HCT116 (cell line): ENCODE data around the gene BMP5. TPM values are rescaled to one million over a fixed set of nuclear protein-coding genes. Genes with fewer than 3 reads are reported as not detected.

Experiments
- ATAC-seq: fragments of 200-7000 bp; cut with Tn5 transposase; 2 replicates; pipeline ENCODE4 v1.9.1; 2020; ENCODE audit warnings: mild to moderate bottlenecking, moderate library complexity
- BruUV-seq: library from RNA; stranded (reverse); fragments of 400-500 nt; replicated peaks from 2 replicates; lab custom pipeline; 2021; lab: Mats Ljungman, UMichigan
- CTCF ChIA-PET: fragments of 300-600 bp; sonication (Branson Sonifier 250); formaldehyde crosslinking; loops from one replicate; lab custom pipeline; 2021; ENCODE audit warnings: antibody characterized with exemption; lab: Charles Lee
- POLR2A ChIA-PET: fragments of 300-600, 350-600 bp; sonication (Branson Sonifier 250); formaldehyde crosslinking; loops from one replicate; lab custom pipeline; 2021; ENCODE audit warnings: antibody characterized with exemption; lab: Charles Lee
- RAD21 ChIA-PET, 2 experiments: fragments of 300-600 bp; sonication (Branson Sonifier 250); formaldehyde crosslinking; loops; one replicate each; lab custom pipeline; 2023; ENCODE audit warnings: low total read pairs in 2 of 2; ENCODE audit not compliant: uncharacterized antibody in 2 of 2, unreplicated experiment in 2 of 2, low non-redundant PET in 1 of 2; lab: Charles Lee
- DNase-seq: peaks from one replicate; pipeline ENCODE4 v3.0.0-alpha.2; 2010; ENCODE audit warnings: low read depth, low spot score
- H2AFZ ChIP-seq: fragments of 200-600 bp; shearing (Covaris generic), sonication (generic); 2 replicates; pipeline ENCODE4 v1.6.1; 2017; ENCODE audit warnings: low read depth, mixed run types, mixed read lengths, antibody characterized with exemption, low read length; ENCODE audit not compliant: poor library complexity, severe bottlenecking
- H3K27ac ChIP-seq: 2 replicates; pipeline ENCODE4 v1.5.1; 2012; ENCODE audit warnings: low read depth, low read length
- H3K27me3 ChIP-seq: fragments of 200-600 bp; sonication (generic); 2 replicates; pipeline ENCODE4 v1.6.1; 2016; ENCODE audit warnings: mixed run types, low read length, mixed read lengths; ENCODE audit not compliant: insufficient read depth
- H3K36me3 ChIP-seq, 2 experiments: fragments of 200-500 bp in 1 of 2; fragments of 200-600 bp in 1 of 2; sonication (Bioruptor generic) in 1 of 2; sonication (generic) in 1 of 2; 2 replicates each; pipeline versions ENCODE4 v1.5.1 to v1.6.1; 2014 to 2016; ENCODE audit warnings: low read length in 2 of 2, inconsistent platforms in 1 of 2, mixed read lengths in 1 of 2, mixed run types in 1 of 2; ENCODE audit not compliant: insufficient read depth in 2 of 2, control insufficient read depth in 1 of 2
- H3K4me1 ChIP-seq, 2 experiments: fragments of 200-600 bp in 1 of 2; sonication (generic) in 1 of 2; 2 replicates each; pipeline versions ENCODE4 v1.5.1 to v1.6.1; 2012 to 2017; ENCODE audit warnings: low read length in 2 of 2, inconsistent platforms in 1 of 2, mild to moderate bottlenecking in 1 of 2, mixed read lengths in 1 of 2, mixed run types in 1 of 2, moderate library complexity in 1 of 2; ENCODE audit not compliant: insufficient read depth in 2 of 2, control insufficient read depth in 1 of 2
- H3K4me2 ChIP-seq: fragments of 200-600 bp; sonication (generic); 2 replicates; pipeline ENCODE4 v1.6.1; 2017; ENCODE audit warnings: mixed run types, low read length, mixed read lengths
- H3K4me3 ChIP-seq, 2 experiments: fragments of 200-600 bp in 1 of 2; sonication (generic) in 1 of 2; replicated peaks in 1 of 2; 2 replicates each; pipeline ENCODE4 v1.5.1; 2011 to 2016; ENCODE audit warnings: low read length in 2 of 2, control low read depth in 1 of 2, low read depth in 1 of 2, mild to moderate bottlenecking in 1 of 2, mixed read lengths in 1 of 2, mixed run types in 1 of 2
- H3K79me2 ChIP-seq: fragments of 200-600 bp; sonication (generic); 2 replicates; pipeline ENCODE4 v1.6.1; 2017; ENCODE audit warnings: mild to moderate bottlenecking, mixed run types, low read length, moderate library complexity, mixed read lengths; ENCODE audit not compliant: insufficient read depth
- H3K9ac ChIP-seq: fragments of 200-600 bp; sonication (generic); 2 replicates; pipeline ENCODE4 v1.6.1; 2016; ENCODE audit warnings: low read length, mixed read lengths
- H3K9me2 ChIP-seq: fragments of 200-600 bp; sonication (generic), shearing (Covaris generic); 2 replicates; pipeline ENCODE4 v1.6.1; 2017; ENCODE audit warnings: mixed run types, mild to moderate bottlenecking, moderate library complexity; ENCODE audit not compliant: insufficient read depth
- H3K9me3 ChIP-seq, 2 experiments: fragments of 200-500 bp in 1 of 2; fragments of 200-600 bp in 1 of 2; sonication (Bioruptor generic) in 1 of 2; sonication (generic) in 1 of 2; 2 replicates each; pipeline ENCODE4 v1.6.1; 2014 to 2017; ENCODE audit warnings: low read length in 2 of 2, mixed read lengths in 2 of 2, inconsistent platforms in 1 of 2, low read depth in 1 of 2, mild to moderate bottlenecking in 1 of 2, mixed run types in 1 of 2, moderate library complexity in 1 of 2; ENCODE audit not compliant: control insufficient read depth in 1 of 2, insufficient read depth in 1 of 2
- H4K20me1 ChIP-seq: fragments of 200-600 bp; sonication (generic), shearing (Covaris generic); 2 replicates; pipeline ENCODE4 v1.6.1; 2017; ENCODE audit warnings: mixed run types, mild to moderate bottlenecking, moderate library complexity; ENCODE audit not compliant: insufficient read depth
- CBX3 ChIP-seq: IDR thresholded peaks from 2 replicates; pipeline ENCODE4 v1.6.1; 2012; ENCODE audit warnings: low read depth
- CEBPB ChIP-seq: IDR thresholded peaks from 2 replicates; pipeline ENCODE4 v1.6.1; 2012; ENCODE audit warnings: low read depth
- EGR1 ChIP-seq: IDR thresholded peaks from 2 replicates; pipeline ENCODE4 v1.6.1; 2012; ENCODE audit warnings: low read depth
- ELF1 ChIP-seq: IDR thresholded peaks from 2 replicates; pipeline ENCODE4 v1.6.1; 2012; ENCODE audit warnings: low read depth, borderline replicate concordance
- EZH2 ChIP-seq: fragments of 200-600 bp; sonication (generic); IDR thresholded peaks from 2 replicates; pipeline ENCODE4 v1.6.1; 2017; ENCODE audit warnings: antibody characterized with exemption, mixed run types
- FOSL1 ChIP-seq: IDR thresholded peaks from 2 replicates; pipeline ENCODE4 v1.6.1; 2012; ENCODE audit warnings: low read depth
- JUND ChIP-seq: IDR thresholded peaks from 2 replicates; pipeline ENCODE4 v1.6.1; 2012
- POLR2A ChIP-seq: IDR thresholded peaks from 2 replicates; pipeline ENCODE4 v1.7.0; 2011; ENCODE audit warnings: borderline replicate concordance; ENCODE audit not compliant: insufficient read depth, insufficient read length; ENCODE audit errors: extremely low read depth
- POLR2AphosphoS5 ChIP-seq: IDR thresholded peaks from 2 replicates; pipeline ENCODE4 v1.6.1; 2011; ENCODE audit warnings: mild to moderate bottlenecking, low read depth, low read length, moderate library complexity
- RAD21 ChIP-seq: IDR thresholded peaks from 2 replicates; pipeline ENCODE4 v1.6.1; 2012; ENCODE audit warnings: low read depth, mild to moderate bottlenecking
- SIN3A ChIP-seq: IDR thresholded peaks from 2 replicates; pipeline ENCODE4 v1.6.1; 2012; ENCODE audit warnings: low read depth
- SP1 ChIP-seq: IDR thresholded peaks from 2 replicates; pipeline ENCODE4 v1.6.1; 2012; ENCODE audit warnings: low read depth
- SRF ChIP-seq: IDR thresholded peaks from 2 replicates; pipeline ENCODE4 v1.6.1; 2012; ENCODE audit warnings: low read depth
- TCF7L2 ChIP-seq: IDR thresholded peaks from 2 replicates; pipeline ENCODE4 v1.7.0; 2011; ENCODE audit warnings: borderline replicate concordance, inconsistent platforms; ENCODE audit not compliant: insufficient read depth, insufficient read length; ENCODE audit errors: extremely low read depth
- YY1 ChIP-seq: IDR thresholded peaks from 2 replicates; pipeline ENCODE4 v1.6.1; 2011; ENCODE audit warnings: low read length, low read depth, moderate library complexity, mild to moderate bottlenecking; ENCODE audit not compliant: insufficient replicate concordance; ENCODE audit errors: extremely low read depth
- ZFX ChIP-seq: fragments of 450-650 bp; IDR thresholded peaks from 2 replicates; pipeline ENCODE4 v1.6.1; 2017
- ZNF274 ChIP-seq: fragments of 200-500 bp; sonication (Bioruptor generic); IDR thresholded peaks from 2 replicates; pipeline ENCODE4 v1.6.1; 2014; ENCODE audit warnings: mild to moderate bottlenecking, low read depth, low read length, inconsistent platforms
- intact Hi-C: fragments of 100-400 bp; cut with micrococcal nuclease; formaldehyde crosslinking; loops from 2 replicates; pipeline ENCODE4 v1.10.0; 2022
- total RNA-seq: library from RNA; stranded (reverse); gene quantifications from one replicate; pipeline ENCODE4 v1.2.1, GENCODE V29; 2021; ENCODE audit not compliant: unreplicated experiment
- TF ChIP-seq, protein P1 (sequence below): IDR thresholded peaks from 2 replicates; pipeline ENCODE4 v1.6.1; 2012
- TF ChIP-seq, protein P2 (sequence below): IDR thresholded peaks from 2 replicates; pipeline ENCODE4 v1.6.1; 2011; ENCODE audit warnings: mild to moderate bottlenecking, low read length, moderate library complexity; ENCODE audit not compliant: insufficient replicate concordance; ENCODE audit errors: extremely low read depth

BMP5 gene
- total RNA-seq, 1 experiment from 2014 or later, result not detected

DNA sequence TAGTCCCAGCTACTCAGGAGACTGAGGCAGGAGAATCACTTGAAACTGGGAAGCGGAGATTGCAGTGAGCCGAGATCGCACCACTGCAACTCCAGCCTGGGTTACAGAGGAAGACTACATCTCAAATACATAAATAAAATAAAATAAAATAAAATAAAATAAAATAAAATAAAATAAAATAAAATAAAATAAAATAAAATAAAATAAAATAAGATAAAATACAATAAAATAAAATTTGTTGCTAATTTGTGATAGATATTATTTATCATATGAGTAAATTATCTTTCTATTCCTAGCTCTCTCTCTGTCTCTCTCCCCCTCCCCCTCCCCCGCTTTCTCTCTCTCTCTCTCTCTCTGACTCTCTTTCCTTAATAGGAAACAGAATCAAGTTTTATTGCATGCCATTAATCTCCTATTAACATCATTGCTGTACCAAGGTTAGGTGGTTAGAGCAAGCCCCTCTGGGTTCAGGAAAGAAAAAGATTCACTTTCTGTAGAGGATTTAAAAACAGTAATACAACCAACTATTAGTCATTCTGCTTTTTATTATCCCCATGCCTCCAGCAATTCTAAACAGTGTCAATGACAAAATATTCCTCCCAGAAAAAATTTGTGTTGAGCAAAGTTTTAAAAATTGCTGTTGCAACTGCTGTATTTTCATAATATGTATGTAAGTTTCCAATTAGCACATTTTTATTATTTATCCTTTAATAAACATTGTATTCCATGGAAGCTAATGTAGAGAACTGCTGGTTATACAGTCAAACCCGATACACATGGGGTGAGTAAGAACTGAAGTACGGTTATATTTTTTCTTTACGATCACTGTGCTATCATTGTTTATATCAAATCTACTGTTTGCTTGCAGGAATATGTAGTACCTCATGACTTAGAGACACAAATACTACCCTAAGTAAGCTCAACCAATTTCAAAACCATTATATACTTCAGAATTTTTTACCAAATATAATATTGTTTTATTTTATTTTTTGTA, 22.1 kb downstream of the BMP5 start:
- ATAC-seq (no peak), DNase-seq (no peak)
- Histone ChIP-seq H3K27ac (no peak overlapping the region), H2AFZ (no peak overlapping the region), H3K27me3 (peaks cover 23% of the 10 kb centered on the region), H3K36me3 (no peaks in the 10 kb centered on the region)
- CTCF ChIA-PET, result no interaction called here
- no TSS peak for BruUV-seq
- intact Hi-C loops, result no loop called here
- POLR2A ChIA-PET, result no interaction called here
- TF ChIP-seq SP1 (no peak), TCF7L2 (no peak), ZNF274 (no peak), YY1 (no peak), SRF (no peak), POLR2A (no peak), CBX3 (no peak), ELF1 (no peak), RAD21 (no peak), SIN3A (no peak), EGR1 (no peak), JUND (no peak), FOSL1 (no peak), CEBPB (no peak), EZH2 (no peak), ZFX (no peak), POLR2AphosphoS5 (no peak)
- TF ChIP-seq, protein P1, sequence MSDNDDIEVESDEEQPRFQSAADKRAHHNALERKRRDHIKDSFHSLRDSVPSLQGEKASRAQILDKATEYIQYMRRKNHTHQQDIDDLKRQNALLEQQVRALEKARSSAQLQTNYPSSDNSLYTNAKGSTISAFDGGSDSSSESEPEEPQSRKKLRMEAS, result no peak
- TF ChIP-seq, protein P2, sequence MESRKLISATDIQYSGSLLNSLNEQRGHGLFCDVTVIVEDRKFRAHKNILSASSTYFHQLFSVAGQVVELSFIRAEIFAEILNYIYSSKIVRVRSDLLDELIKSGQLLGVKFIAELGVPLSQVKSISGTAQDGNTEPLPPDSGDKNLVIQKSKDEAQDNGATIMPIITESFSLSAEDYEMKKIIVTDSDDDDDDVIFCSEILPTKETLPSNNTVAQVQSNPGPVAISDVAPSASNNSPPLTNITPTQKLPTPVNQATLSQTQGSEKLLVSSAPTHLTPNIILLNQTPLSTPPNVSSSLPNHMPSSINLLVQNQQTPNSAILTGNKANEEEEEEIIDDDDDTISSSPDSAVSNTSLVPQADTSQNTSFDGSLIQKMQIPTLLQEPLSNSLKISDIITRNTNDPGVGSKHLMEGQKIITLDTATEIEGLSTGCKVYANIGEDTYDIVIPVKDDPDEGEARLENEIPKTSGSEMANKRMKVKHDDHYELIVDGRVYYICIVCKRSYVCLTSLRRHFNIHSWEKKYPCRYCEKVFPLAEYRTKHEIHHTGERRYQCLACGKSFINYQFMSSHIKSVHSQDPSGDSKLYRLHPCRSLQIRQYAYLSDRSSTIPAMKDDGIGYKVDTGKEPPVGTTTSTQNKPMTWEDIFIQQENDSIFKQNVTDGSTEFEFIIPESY, result no peak
- TF ChIP-seq, all 23 proteins: peak for 0
- no peaks in the 10 kb centered on the region for H3K9me2 ChIP-seq
- H4K20me1 ChIP-seq, result no peaks in the 10 kb centered on the region
- no peak overlapping the region for H3K4me3 ChIP-seq
- RAD21 ChIA-PET, result no interaction called here
- H3K9me3 ChIP-seq, result no peaks in the 10 kb centered on the region
- H3K79me2 ChIP-seq, result no peaks in the 10 kb centered on the region
- no peak overlapping the region for H3K4me2 ChIP-seq
- no peaks in the 10 kb centered on the region for H3K4me1 ChIP-seq
- no peak overlapping the region for H3K9ac ChIP-seq
